Mucosa of descending colon (tissue), 3 donors: Measurements from ENCODE around the gene LTO1. TPM values are rescaled to one million over a fixed set of nuclear protein-coding genes. Genes with fewer than 3 reads are reported as not detected.

Experiments used
- ATAC-seq: fragments of 200-7000 bp; cut with Tn5 transposase; one replicate; pipeline ENCODE4 v1.9.1; 2020; ENCODE audit warnings: mild to moderate bottlenecking, moderate library complexity
- DNase-seq, 3 donors: peaks; one replicate each; pipeline ENCODE4 v3.0.0-alpha.2; 2020
- H3K36me3 ChIP-seq: fragments of 200-600 bp; one replicate; pipeline ENCODE4 v1.8.0; 2021; ENCODE audit warnings: low read depth, mild to moderate bottlenecking
- H3K4me1 ChIP-seq: fragments of 200-600 bp; one replicate; pipeline ENCODE4 v1.8.0; 2021; ENCODE audit warnings: low read depth, mild to moderate bottlenecking
- H3K4me3 ChIP-seq: fragments of 200-600 bp; one replicate; pipeline ENCODE4 v1.8.0; 2021; ENCODE audit warnings: mild to moderate bottlenecking
- H3K9me3 ChIP-seq: fragments of 200-600 bp; one replicate; pipeline ENCODE4 v1.8.0; 2021; ENCODE audit warnings: mild to moderate bottlenecking
- CTCF ChIP-seq: fragments of 200-600 bp; IDR thresholded peaks from one replicate; pipeline ENCODE4 v1.8.0; 2022; ENCODE audit warnings: antibody characterized with exemption, mild to moderate bottlenecking
- intact Hi-C, 2 donors: fragments of 100-400 bp; cut with DNase I in 1 of 2; cut with micrococcal nuclease in 1 of 2; formaldehyde crosslinking; loops; one replicate each; pipeline versions ENCODE4 v1.11.0 to v1.11.1; 2022; cut with DNase I, micrococcal nuclease
- total RNA-seq, 3 donors: library from RNA; stranded (reverse); fragmentation: NEBNext Ultra II Directional in 2 of 3; extraction: Animal tissue kit (Norgen Biotek cat#: 25700) in 2 of 3; gene quantifications; one replicate each; pipeline versions ENCODE4 v1.2.1 to v1.2.4, GENCODE V29; 2021 to 2023
- donor health status: DM: no; HTN: no; CAD: no; lungs with moderate emphysema.
- donor health status: DM: no; HTN: no; CAD: no.
- donor health status: DM: no; HTN: yes; CAD: no.

The LTO1 gene
- total RNA-seq, 3 donors from 2014 or later, result 21.8 to 30.5 (median 22.4) TPM

DNA sequence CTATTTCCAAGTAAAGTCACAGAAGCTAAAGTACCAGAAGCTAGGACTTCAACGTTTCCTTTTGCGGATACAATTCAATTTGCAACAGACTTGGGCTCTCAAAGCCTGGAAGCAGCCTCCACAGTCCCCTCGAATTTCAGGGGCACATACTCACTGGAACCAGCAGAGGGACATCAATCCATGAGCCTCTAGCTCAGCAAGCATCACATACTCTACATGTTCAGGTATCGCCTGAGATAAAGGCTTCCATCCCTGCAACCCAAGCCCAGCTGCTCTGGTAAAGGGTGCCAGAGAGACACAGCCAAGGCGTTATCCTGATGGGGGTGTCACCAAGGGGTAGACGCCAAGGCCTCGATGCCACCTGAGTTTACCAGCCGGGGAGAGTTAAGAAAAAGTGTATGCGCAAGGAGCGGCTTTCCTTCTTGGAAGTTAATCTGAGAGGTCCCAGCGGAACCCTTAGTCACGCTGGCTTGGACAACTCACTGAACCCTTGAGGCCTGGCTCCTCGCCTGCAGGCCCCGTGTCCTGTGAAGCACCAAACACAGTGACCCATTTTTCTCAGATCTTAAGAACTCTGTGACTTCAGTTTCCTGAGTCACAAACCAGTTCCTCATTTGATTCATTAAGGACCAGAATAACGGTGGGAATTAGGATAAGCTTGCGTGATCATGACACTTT is 13.0 kb downstream of the LTO1 start:
- no peak for TF ChIP-seq CTCF

GRCh38 chr11:69661413-69661715 is 13.8 kb downstream of the LTO1 start:
- Histone ChIP-seq H3K36me3 (no peaks in the 10 kb centered on the region), H3K9me3 (no peaks in the 10 kb centered on the region), H3K4me3 (no peak overlapping the region), H3K4me1 (no peaks in the 10 kb centered on the region)
- intact Hi-C loops, result no loop called here
- DNase-seq, result no peak
- TF ChIP-seq CTCF, result no peak
- ATAC-seq, result no peak

More for the DNA sequence above, 13.0 kb downstream of the LTO1 start:
- Histone ChIP-seq H3K36me3 (no peaks in the 10 kb centered on the region), H3K4me1 (no peaks in the 10 kb centered on the region), H3K9me3 (no peaks in the 10 kb centered on the region), H3K4me3 (no peak overlapping the region)
- intact Hi-C loops, result no loop called here
- DNase-seq (peak in 2 of 3 donors; percentile 6 to 25), ATAC-seq (no peak)

GRCh38 chr11:69660001-69660500 is 15.1 kb downstream of the LTO1 start:
- TF ChIP-seq CTCF, result no peak
- DNase-seq (no peak), ATAC-seq (no peak)
- H3K4me1 ChIP-seq, result no peaks in the 10 kb centered on the region
- intact Hi-C loops, result no loop called here
- H3K4me3 ChIP-seq, result no peak overlapping the region
- no peaks in the 10 kb centered on the region for H3K9me3 ChIP-seq
- no peaks in the 10 kb centered on the region for H3K36me3 ChIP-seq

DNA sequence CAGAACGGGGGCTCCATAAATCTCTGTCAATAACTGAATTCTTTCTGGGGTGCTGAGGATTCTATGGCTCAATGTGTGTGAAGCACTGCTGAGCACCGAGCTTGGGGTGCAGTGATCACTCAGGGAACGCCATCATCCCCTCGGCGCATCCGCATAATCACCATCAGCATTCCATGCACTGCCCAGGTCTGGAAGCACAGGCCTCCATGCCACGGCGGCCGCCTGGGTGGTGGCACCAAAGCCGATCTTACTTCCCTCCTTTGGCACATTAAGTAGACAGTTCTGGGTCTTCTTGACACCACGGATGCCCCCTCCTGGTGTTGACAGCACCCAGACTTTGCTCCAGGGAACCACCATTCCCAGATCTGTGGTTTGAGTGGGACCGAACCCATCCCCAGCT is 15.6 kb downstream of the LTO1 start:
- H3K4me3 ChIP-seq, result no peak overlapping the region
- DNase-seq, result peak in 2 of 3 donors; percentile 3 to 32
- H3K9me3 ChIP-seq, result no peaks in the 10 kb centered on the region
- no peaks in the 10 kb centered on the region for H3K36me3 ChIP-seq
- TF ChIP-seq CTCF, result no peak
- intact Hi-C loops, result no loop called here
- H3K4me1 ChIP-seq, result no peaks in the 10 kb centered on the region
- ATAC-seq, result no peak

DNA sequence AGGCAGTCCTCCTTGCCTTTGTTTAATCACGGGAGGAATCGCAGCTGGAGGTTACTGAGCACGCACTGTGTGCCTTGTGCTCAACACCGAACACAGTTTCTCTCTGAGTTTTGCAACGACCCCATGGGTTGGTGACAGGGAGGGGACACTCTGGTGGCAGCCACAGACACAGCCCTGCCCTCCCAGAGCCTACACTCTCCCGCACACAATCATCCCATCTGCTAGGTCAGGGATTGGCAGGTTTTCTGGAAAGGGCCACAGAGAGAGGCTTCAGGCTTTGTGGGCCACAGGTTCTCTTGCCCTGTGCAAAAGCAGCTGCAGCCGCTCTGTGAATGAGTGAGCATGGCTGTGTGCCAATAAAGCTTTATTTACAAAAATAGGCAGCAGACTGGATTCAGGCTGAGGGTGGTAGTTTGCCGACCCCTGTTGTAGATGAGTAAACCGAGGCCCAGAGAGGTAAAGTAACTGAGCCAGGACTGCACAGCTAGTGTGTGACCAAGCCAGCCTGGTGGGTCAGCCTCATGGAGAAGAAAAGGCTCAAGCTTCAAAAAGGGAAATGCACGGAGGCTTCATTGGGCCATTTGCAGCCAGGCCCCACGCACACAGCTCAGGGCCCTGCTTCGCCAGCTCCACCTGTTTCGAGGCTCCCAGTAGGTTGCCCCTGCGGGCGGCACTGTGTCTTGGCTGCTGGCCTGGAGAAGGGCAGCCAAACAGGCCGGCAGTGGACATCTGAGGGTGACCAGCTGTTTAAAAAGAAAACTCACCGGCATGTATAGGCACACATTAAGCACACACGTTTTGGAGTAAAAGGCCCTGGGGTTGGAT is 16.3 kb downstream of the LTO1 start:
- intact Hi-C loops, result no loop called here
- Histone ChIP-seq H3K4me1 (no peaks in the 10 kb centered on the region), H3K9me3 (no peaks in the 10 kb centered on the region), H3K36me3 (no peaks in the 10 kb centered on the region), H3K4me3 (no peak overlapping the region)
- DNase-seq (peak in 2 of 3 donors; percentile 21 to 27), ATAC-seq (no peak)
- no peak for TF ChIP-seq CTCF
